SH-SY5Y (cell line): ENCODE data around the gene NMNAT2.

ENCODE experiments used
- GATA2 ChIP-seq: IDR thresholded peaks from 2 replicates; pipeline ENCODE4 v1.6.1; 2011; ENCODE audit warnings: mild to moderate bottlenecking, low read depth, low read length
- GATA3 ChIP-seq: IDR thresholded peaks from 2 replicates; pipeline ENCODE4 v1.6.1; 2011; ENCODE audit warnings: low read depth, mild to moderate bottlenecking, low read length, moderate library complexity

GRCh38 chr1:183272390-183272848 lies 145.8 kb downstream of the NMNAT2 start:
- TF ChIP-seq GATA3 (no peak), GATA2 (no peak)
